K562 (cell line): ENCODE data around the gene ITGAL. TPM values are rescaled to one million over a fixed set of nuclear protein-coding genes. Genes with fewer than 3 reads are reported as not detected.

ENCODE experiments used
- CC2D1A ChIP-seq: fragments of 450-650 bp; IDR thresholded peaks from 2 replicates; pipeline ENCODE4 v1.6.1; 2017; ENCODE audit warnings: mild to moderate bottlenecking
- CEBPB ChIP-seq: fragments of 450-650 bp; IDR thresholded peaks from 2 replicates; pipeline ENCODE4 v1.6.1; 2016; ENCODE audit warnings: missing genetic modification characterization, missing compliant biosample characterization
- KHSRP ChIP-seq: fragments of 450-650 bp; IDR thresholded peaks from 2 replicates; pipeline ENCODE4 v1.6.1; 2017
- LARP7 ChIP-seq: fragments of 450-650 bp; IDR thresholded peaks from 2 replicates; pipeline ENCODE4 v1.6.1; 2016
- MED1 ChIP-seq: sonication (generic); formaldehyde crosslinking; IDR thresholded peaks from 2 replicates; pipeline ENCODE4 v1.8.1; 2023; ENCODE audit warnings: missing genetic modification reagents, borderline replicate concordance
- RBM14 ChIP-seq: fragments of 200-400 bp; formaldehyde crosslinking; IDR thresholded peaks from 2 replicates; pipeline ENCODE4 v1.6.1; 2018; ENCODE audit warnings: low read depth, mild to moderate bottlenecking, low read length, moderate library complexity, borderline replicate concordance; ENCODE audit not compliant: insufficient read depth
- SMARCE1 ChIP-seq: fragments of 450-650 bp; IDR thresholded peaks from 2 replicates; pipeline ENCODE4 v1.7.1; 2016; ENCODE audit warnings: mild to moderate bottlenecking
- STAT5A ChIP-seq: IDR thresholded peaks from 2 replicates; pipeline ENCODE4 v1.6.1; 2012; ENCODE audit warnings: low read length, inconsistent platforms, borderline replicate concordance
- U2AF2 ChIP-seq: fragments of 200-400 bp; formaldehyde crosslinking; optimal IDR thresholded peaks from 2 replicates; pipeline ENCODE3; 2017; ENCODE audit warnings: low read depth, mild to moderate bottlenecking, low read length
- ZBTB1 ChIP-seq: sonication (generic); formaldehyde crosslinking; IDR thresholded peaks from 2 replicates; pipeline ENCODE4 v1.8.1; 2023; ENCODE audit warnings: missing genetic modification reagents, low read depth, mild to moderate bottlenecking, borderline replicate concordance
- ZNF699 ChIP-seq: fragments of 250-450 bp; sonication (Bioruptor Pico); IDR thresholded peaks from 2 replicates; pipeline ENCODE4 v1.8.0; 2021; ENCODE audit warnings: mild to moderate bottlenecking, moderate library complexity; ENCODE audit not compliant: insufficient replicate concordance
- polyA plus RNA-seq, 8 experiments: library from polyadenylated mRNA; depleted of rRNA in 4 of 8; stranded (reverse) in 5 of 8; unstranded in 3 of 8; fragments of >200 nt; fragmentation: Nextera tagmentation in 2 of 8; fragmentation: Illumina TruSeq in 1 of 8; extraction: Ambion mirVana in 2 of 8; extraction: Trizol in 1 of 8; gene quantifications; 2 replicates each; pipeline versions ENCODE4 v1.2.1 to v1.2.3, GENCODE V29; 2011 to 2014; ENCODE audit warnings: inconsistent platforms in 1 of 8, missing spikeins in 1 of 8
- total RNA-seq, 7 experiments: library from RNA; depleted of rRNA in 6 of 7; stranded (reverse); fragments of >200 nt in 6 of 7; fragmentation: Illumina TruSeq in 2 of 7; extraction: Trizol in 2 of 7; gene quantifications; 2 replicates each; pipeline versions ENCODE4 v1.2.1 to v1.2.3, GENCODE V29; 2011 to 2021; ENCODE audit warnings: low replicate concordance in 1 of 7
- TF ChIP-seq, protein P1 (sequence below): sonication (generic); formaldehyde crosslinking; IDR thresholded peaks from 2 replicates; pipeline ENCODE4 v1.8.0; 2022; ENCODE audit warnings: missing genetic modification reagents, mild to moderate bottlenecking, moderate library complexity, borderline replicate concordance
- TF ChIP-seq, protein P2 (sequence below), 3 experiments: IDR thresholded peaks in 2 of 3; conservative IDR thresholded peaks in 1 of 3; 2 replicates each; pipeline ENCODE4 v1.5.1; 2011 to 2012; ENCODE audit warnings: low read length in 3 of 3, mild to moderate bottlenecking in 3 of 3, control low read depth in 2 of 3, improper control_type of control experiment in 1 of 3, inconsistent platforms in 1 of 3, low read depth in 1 of 3, mixed read lengths in 1 of 3, moderate library complexity in 1 of 3; ENCODE audit not compliant: insufficient read depth in 2 of 3
- TF ChIP-seq, protein P3 (sequence below): sonication (generic); formaldehyde crosslinking; IDR thresholded peaks from 2 replicates; pipeline ENCODE4 v1.8.0; 2022; ENCODE audit warnings: mild to moderate bottlenecking, low read depth, missing genetic modification reagents
- TF ChIP-seq, protein P4 (sequence below): sonication (generic); formaldehyde crosslinking; IDR thresholded peaks from 2 replicates; pipeline ENCODE4 v1.8.0; 2022; ENCODE audit warnings: mild to moderate bottlenecking, missing genetic modification reagents

ITGAL gene
- total and polyA plus RNA-seq, 9 of the 15 experiments (the other 6 are each of a cell fraction or from before 2014, with no cell fraction given) = 0.01 to 0.53 TPM; not detected in 7

DNA sequence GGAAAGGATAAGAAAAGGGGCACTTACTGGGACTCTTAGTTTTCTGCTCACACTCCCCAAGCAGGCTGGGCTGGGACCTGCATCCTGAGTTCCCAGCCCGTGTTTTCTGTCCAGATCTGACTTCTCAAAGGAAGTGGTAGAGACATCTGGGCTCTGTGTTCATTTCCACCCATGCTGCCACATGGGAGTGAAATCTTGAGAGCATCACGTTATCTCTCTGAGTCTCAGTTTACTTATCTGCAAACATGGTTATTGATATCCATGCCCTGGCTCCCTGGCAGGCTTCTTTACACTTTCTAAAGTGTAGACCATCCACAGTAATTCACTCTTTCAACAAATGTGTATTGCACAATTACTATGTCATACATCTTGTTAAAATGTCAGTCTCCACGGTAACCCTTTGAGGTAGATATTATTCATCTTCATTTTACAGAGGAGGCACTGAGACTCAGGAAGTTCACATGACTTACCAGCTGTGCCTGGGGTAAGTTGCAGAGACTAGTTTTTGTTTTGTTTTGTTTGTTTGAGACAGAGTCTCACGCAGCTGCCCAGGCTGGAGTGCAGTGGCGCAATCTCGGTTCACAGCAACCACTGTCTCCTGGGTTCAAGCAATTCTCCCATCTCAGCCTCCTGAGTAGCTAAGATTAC is 95.6 kb downstream of the ITGAL start (continued):
- TF ChIP-seq STAT5A = no peak
- TF ChIP-seq, protein P1, sequence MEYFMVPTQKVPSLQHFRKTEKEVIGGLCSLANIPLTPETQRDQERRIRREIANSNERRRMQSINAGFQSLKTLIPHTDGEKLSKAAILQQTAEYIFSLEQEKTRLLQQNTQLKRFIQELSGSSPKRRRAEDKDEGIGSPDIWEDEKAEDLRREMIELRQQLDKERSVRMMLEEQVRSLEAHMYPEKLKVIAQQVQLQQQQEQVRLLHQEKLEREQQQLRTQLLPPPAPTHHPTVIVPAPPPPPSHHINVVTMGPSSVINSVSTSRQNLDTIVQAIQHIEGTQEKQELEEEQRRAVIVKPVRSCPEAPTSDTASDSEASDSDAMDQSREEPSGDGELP = peak; percentile 59; the same call in 1 of the 2 replicates
- no peak for TF ChIP-seq ZBTB1 (CRISPR knock-in tag)
- TF ChIP-seq RBM14 = no peak
- TF ChIP-seq, protein P2, sequence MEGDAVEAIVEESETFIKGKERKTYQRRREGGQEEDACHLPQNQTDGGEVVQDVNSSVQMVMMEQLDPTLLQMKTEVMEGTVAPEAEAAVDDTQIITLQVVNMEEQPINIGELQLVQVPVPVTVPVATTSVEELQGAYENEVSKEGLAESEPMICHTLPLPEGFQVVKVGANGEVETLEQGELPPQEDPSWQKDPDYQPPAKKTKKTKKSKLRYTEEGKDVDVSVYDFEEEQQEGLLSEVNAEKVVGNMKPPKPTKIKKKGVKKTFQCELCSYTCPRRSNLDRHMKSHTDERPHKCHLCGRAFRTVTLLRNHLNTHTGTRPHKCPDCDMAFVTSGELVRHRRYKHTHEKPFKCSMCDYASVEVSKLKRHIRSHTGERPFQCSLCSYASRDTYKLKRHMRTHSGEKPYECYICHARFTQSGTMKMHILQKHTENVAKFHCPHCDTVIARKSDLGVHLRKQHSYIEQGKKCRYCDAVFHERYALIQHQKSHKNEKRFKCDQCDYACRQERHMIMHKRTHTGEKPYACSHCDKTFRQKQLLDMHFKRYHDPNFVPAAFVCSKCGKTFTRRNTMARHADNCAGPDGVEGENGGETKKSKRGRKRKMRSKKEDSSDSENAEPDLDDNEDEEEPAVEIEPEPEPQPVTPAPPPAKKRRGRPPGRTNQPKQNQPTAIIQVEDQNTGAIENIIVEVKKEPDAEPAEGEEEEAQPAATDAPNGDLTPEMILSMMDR (IDR thresholded peaks at IDR 0.05 in 2 of 3, conservative IDR thresholded peaks at IDR 0.05 in 1 of 3; ENCODE audit: insufficient read depth in 2 of 3, low read depth in 1 of 3, low read length in 3 of 3) = no peak
- no peak for TF ChIP-seq LARP7
- no peak for TF ChIP-seq SMARCE1
- TF ChIP-seq KHSRP = no peak
- no peak for TF ChIP-seq MED1 (CRISPR knock-in tag)
- TF ChIP-seq, protein P3, sequence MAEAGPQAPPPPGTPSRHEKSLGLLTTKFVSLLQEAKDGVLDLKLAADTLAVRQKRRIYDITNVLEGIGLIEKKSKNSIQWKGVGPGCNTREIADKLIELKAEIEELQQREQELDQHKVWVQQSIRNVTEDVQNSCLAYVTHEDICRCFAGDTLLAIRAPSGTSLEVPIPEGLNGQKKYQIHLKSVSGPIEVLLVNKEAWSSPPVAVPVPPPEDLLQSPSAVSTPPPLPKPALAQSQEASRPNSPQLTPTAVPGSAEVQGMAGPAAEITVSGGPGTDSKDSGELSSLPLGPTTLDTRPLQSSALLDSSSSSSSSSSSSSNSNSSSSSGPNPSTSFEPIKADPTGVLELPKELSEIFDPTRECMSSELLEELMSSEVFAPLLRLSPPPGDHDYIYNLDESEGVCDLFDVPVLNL = no peak
- TF ChIP-seq ZNF699 (CRISPR knock-in tag) = no peak
- TF ChIP-seq CC2D1A = no peak
- TF ChIP-seq, protein P4, sequence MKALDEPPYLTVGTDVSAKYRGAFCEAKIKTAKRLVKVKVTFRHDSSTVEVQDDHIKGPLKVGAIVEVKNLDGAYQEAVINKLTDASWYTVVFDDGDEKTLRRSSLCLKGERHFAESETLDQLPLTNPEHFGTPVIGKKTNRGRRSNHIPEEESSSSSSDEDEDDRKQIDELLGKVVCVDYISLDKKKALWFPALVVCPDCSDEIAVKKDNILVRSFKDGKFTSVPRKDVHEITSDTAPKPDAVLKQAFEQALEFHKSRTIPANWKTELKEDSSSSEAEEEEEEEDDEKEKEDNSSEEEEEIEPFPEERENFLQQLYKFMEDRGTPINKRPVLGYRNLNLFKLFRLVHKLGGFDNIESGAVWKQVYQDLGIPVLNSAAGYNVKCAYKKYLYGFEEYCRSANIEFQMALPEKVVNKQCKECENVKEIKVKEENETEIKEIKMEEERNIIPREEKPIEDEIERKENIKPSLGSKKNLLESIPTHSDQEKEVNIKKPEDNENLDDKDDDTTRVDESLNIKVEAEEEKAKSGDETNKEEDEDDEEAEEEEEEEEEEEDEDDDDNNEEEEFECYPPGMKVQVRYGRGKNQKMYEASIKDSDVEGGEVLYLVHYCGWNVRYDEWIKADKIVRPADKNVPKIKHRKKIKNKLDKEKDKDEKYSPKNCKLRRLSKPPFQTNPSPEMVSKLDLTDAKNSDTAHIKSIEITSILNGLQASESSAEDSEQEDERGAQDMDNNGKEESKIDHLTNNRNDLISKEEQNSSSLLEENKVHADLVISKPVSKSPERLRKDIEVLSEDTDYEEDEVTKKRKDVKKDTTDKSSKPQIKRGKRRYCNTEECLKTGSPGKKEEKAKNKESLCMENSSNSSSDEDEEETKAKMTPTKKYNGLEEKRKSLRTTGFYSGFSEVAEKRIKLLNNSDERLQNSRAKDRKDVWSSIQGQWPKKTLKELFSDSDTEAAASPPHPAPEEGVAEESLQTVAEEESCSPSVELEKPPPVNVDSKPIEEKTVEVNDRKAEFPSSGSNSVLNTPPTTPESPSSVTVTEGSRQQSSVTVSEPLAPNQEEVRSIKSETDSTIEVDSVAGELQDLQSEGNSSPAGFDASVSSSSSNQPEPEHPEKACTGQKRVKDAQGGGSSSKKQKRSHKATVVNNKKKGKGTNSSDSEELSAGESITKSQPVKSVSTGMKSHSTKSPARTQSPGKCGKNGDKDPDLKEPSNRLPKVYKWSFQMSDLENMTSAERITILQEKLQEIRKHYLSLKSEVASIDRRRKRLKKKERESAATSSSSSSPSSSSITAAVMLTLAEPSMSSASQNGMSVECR (CRISPR knock-in tag) = no peak
- TF ChIP-seq CEBPB = peak; percentile 98
- TF ChIP-seq U2AF2 = no peak
